SW 1271 (cell line): ENCODE data around the gene LHX5.
"Not testable (repeated sequence)": the region's sequence is repeated elsewhere in the genome, so short reads cannot be mapped to it uniquely, and the experiment has no call there.

Experiments used
- DNase-seq, 2 experiments: peaks; one replicate each; lab custom pipeline; 2025; lab: John Stamatoyannopoulos, UW

LHX5 gene

DNA sequence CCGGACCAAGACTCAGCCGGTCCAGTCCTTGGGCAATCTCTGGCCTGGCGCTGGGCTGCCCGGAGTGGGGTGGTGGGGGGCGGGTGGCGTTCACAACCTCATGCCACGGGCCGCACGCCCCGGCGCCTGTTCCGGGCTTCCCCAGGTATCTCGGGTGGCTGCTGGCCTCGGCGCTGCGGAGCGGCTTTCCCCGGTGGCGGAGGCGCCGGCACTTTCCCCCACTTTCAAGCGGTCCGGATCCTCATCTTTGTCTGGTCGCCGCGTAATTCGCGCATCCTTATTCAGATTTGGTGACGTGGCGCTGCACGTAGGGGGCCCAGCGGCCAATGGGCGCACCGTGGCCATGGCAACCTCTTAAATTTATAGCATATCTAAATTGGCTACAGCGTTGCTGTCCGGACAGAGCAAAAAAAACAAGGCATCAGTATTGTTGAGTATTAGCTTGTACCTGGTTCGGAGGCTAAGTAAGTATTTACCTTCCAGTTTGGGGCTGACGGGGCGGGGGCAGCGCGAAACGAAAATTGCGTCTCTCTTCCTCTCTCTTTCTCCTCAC, at the start of gene LHX5:
Gene LHX5, minus strand, starts transcription at position 253 of the 553 bp plus-strand sequence. CDS start 373 bp downstream, outside the sequence.
- no peak for DNase-seq

DNA sequence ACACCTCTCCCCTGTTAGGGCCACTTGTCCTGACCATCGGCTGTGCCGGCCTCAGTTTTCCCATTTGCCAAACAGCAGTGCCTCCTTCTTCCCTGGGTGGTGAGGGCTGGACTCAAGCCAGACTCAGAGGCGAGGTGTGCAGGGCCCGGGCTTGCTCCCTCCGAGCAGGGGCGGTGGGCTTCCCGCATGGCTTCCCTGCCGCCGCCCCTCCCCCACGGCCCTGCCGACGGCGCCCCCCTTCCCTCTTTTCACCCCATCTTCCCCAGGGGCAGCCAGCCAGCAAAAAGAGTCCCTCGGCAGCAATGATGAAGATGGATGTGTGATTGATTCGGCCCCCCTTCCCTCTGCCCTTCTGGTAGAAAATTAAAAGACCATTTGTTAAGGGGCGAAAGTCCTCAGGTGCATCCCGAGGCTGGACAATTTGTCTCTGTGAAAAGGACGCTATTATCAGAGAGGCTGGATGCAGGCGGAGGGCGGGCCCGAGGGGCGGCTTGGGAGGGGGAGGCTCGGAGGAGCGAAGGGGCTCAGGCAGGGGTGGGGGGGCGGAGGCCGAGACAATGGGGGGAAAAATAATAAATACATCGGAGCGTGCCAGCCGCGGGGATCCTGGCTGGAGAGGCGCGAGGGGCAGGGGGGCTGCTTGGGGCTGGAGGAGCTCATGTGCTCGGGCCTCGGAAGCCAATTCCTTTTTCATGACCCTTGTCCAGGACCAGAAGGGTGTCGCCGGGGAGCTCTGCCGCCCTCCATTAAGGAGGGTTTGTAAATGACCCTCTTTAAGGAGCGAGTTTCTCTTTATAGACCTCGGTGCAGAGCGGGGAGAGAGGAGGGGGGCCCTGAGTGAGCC, 48.0 kb upstream of the LHX5 start:
- no peak for DNase-seq

DNA sequence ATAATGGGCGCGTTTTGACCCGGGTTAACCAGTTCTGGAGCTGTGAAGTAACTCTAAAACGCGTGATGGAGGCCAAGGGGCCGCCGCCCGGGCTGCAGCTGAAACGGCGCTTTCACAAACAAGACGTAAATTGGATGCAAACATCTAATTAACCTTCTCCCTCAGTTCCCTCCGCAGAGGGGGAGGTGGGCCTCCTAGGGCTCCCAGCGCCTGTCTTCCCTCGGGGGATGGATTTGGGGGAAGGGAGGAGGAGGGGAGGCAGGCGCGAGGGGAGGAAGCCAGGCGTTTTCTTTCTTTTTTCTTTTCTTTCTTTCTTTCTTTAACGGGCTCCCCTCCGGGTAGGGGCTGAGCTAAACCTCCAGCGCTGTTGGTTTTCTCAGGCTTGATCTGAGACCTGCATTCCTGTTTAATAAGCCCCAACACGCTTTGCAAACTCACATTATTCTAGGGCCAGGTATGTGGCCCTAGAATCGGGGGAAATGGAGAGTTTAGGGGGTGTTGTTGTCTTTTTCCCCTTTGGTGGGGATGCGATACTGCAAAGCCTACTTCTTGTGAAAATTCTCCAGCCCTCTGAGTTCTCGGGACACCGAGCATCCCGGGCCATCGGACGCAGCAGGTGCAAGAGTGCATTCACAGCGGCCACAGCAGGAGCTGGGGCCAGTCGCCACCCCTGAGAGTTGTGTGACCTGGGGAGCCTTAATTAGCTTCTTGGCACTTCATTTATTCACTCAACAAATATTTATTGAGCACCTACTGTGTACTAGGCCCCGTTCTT, 43.6 kb upstream of the LHX5 start:
- DNase-seq: no peak

DNA sequence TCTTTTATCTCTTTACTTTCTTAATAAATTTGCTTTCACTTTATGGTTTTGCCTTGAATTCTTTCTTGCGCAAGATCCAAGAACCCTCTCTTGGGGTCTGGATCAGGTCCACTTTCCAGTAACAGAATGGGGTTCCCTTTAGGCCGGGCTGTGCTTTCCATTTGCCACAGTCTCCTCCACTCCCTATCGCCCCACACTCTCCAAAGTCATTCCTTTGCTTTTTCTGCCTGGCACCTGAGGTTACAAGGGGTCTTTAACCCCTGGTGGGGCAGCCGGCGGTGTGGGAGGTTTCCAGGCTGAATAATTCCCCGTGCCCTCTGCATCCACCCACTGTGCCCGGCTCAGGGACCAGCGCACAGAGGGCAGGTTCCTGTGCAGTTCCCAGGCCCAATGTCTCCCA, 42.9 kb upstream of the LHX5 start:
- no peak for DNase-seq

GRCh38 chr12:113512568-113512967, 40.9 kb upstream of the LHX5 start:
- DNase-seq: no peak

DNA sequence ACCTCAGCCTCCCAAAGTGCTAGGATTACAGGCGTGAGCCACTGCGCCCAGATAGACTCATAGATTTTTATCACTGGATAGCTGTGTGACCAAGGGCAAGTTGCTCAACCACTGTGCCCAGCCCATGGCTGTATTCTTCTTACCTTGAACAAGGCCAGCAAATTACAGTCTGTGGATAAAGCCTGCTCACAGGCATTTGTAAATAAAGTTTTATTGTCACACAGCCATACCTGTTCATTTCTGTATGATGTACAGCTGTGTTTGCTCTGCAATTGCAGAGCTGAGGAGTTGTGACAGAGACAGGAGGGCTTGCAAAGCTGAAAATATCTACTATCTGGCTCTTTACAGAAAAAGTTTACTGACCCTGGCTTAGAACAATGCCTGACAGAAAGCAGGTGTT, 35.2 kb upstream of the LHX5 start:
- no peak for DNase-seq

- no peak for DNase-seq
Observed at GRCh38 chr12:113505941-113506340, 34.3 kb upstream of the LHX5 start.

DNA sequence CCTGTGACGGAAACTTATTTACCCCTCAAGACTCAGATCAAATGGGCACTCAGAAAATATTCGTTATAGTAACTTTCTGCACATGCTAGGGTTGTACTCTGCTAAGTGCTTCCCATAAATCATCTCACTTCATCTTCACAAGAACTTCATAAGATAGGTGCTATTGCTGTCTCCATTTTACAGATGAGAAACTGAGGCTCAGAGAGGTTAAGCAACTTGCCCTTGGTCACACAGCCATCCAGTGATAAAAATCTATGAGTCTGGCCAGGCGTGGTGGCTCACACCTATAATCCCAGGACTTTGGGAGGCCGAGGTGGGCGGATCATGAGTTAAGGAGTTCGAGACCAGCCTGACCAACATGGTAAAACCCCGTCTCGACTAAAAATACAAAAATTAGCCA, 33.2 kb upstream of the LHX5 start:
- DNase-seq: no peak

GRCh38 chr12:113500782-113501311, 29.2 kb upstream of the LHX5 start:
- no peak for DNase-seq

DNA sequence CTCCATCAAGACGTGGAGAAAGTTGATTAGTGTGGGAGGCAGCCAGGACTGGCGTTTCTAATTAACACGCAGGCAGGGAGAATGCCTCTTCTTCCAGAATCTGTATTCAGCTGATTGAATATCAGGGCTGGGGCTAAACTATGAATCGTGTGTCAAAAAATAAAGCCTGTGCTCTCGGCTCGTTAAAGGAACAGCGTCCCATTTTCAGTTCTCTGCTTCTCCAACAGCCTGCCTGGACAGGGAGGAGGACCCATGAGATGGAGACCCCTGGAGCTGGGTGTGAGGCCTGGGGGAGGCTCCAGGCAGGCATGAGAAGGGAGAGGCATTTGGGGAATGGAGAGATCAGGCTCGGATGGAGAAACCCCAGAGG, 28.6 kb upstream of the LHX5 start:
- DNase-seq: no peak

GRCh38 chr12:113498490-113498889, 26.8 kb upstream of the LHX5 start:
- DNase-seq: no peak

DNA sequence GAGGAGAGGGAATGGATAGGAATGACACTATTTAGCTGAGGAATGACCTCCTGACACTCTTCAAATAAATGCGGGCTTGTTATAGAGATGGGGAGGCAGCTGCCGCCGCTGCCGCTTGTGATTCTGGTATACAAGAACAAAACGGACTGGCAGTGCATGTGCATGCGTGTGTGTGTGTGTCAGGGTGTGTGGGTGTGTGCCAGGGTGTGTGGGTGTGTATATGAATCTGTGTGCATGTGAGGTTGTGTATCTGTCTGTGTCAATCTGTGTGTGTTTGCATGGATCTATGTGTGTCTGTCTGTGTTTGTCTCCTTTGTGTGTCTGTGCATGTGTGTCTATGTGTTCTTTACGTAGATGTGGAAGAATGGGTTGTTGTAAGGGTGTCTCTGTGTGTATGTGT, 26.0 kb upstream of the LHX5 start:
- no peak for DNase-seq

GRCh38 chr12:113495941-113496340, 24.3 kb upstream of the LHX5 start:
- not testable (repeated sequence) for DNase-seq

- no peak for DNase-seq
Observed at GRCh38 chr12:113488322-113488721, 16.7 kb upstream of the LHX5 start.

GRCh38 chr12:113486722-113487121, 15.1 kb upstream of the LHX5 start:
- DNase-seq: no peak

DNA sequence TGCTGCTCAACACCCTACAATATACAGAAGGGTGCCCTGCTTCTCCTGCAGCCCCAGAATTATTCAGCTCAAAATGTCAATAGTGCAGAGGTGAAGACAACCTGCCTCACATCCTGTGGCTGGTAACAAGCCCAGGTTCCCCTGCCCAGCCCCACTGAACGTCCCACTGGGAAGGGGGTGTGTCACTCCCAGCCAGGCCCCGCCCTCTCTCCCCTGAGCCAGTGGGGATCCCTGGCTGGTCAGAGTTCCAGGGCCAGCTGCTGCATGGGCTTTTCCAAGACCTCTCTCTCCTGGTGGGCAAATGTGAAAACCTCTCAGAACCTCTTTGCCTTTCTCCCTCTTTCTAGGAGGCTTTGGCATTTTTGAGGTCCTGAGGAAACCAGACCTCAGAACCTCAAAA, 13.7 kb upstream of the LHX5 start:
- DNase-seq: no peak

DNA sequence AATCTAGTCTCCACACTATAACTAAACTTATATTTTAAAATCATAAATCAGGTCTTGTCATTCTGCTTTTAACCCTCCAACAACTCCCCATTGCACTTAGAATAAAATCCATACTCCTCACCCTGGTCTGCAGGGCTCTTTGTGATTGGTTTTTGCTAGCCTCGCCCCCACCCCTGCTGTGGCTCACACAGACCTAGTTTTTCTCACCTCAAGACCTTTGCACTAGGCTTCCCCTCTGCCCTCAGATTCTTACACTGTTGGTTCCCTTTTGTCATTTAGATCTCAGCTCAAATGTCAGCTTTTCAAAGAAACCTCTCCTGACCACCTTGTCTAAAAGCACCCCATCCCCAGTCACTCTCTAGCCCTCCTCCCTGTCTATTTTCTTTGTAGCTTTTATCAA, 10.7 kb upstream of the LHX5 start:
- DNase-seq: no peak

GRCh38 chr12:113480336-113480971, 8.8 kb upstream of the LHX5 start:
- DNase-seq: no peak

- no peak for DNase-seq
Observed at GRCh38 chr12:113479590-113480335, 8.1 kb upstream of the LHX5 start.

DNA sequence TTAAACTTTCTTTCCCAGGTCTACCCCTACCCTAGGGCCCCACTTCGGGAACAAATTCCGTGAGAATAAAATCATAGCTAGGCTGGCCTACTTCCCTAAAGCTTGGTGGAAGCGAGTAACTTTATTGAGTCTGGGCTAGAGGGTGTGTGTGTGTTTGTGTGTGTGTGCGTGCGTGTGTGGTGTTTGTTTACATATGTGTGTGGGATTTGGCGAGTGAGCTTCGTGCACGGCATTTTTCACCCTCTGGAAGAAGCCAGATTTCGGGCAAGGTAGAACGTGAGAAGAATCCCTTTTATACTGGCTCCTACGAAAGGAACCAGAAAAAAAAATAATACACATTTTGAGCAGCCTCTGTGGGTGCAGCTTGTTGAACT, 7.5 kb upstream of the LHX5 start:
- no peak for DNase-seq

- DNase-seq: no peak
Observed at GRCh38 chr12:113478351-113479011, 6.8 kb upstream of the LHX5 start.
